A375 (cell line): ENCODE results near the gene CAMK2D. TPM values are rescaled to one million over a fixed set of nuclear protein-coding genes. Genes with fewer than 3 reads are reported as not detected.

Experiments
- small RNA-seq: library from RNA; depleted of rRNA; stranded (forward); fragments of <200 nt; gene quantifications from one replicate; pipeline ENCODE3, GENCODE V24; 2014
- total RNA-seq: library from RNA; depleted of rRNA; stranded (reverse); fragments of >200 nt; shearing (Covaris generic); gene quantifications from 2 replicates; pipeline ENCODE4 v1.2.3, GENCODE V29; 2014; rRNA removed

Gene CAMK2D
- total RNA-seq, result 34.2 and 44.4 TPM in 2 replicates

GRCh38 chr4:113761620-113762185 lies at the start of gene CAMK2D:
Gene CAMK2D (minus strand): TSS chr4:113761738. CDS start chr4:113761068, 670 bp downstream.

Small RNA genes lying within 50 kb of the gene (small RNA-seq; reads per million reads assigned to genes)
- gene RN7SL184P (not detected), gene RNU1-138P (not detected)

Other genes with a start within 250 kb of the CAMK2D start
- gene ARSJ, start 217.9 kb upstream of the CAMK2D start, total RNA-seq, result 16.6 and 19.7 TPM in 2 replicates